Karpas-422 (cell line): ENCODE results near the gene RPS15. TPM values are rescaled to one million over a fixed set of nuclear protein-coding genes. Genes with fewer than 3 reads are reported as not detected.

Experiments used
- DNase-seq: peaks from one replicate; pipeline ENCODE4 v3.0.0-alpha.2; 2015
- H2AFZ ChIP-seq: fragments of 200-600 bp; sonication (generic); 2 replicates; pipeline ENCODE4 v1.6.1; 2014; ENCODE audit warnings: antibody characterized with exemption, low read length, mixed read lengths
- H3K27ac ChIP-seq: fragments of 200-600 bp; sonication (generic); 2 replicates; pipeline ENCODE4 v1.5.1; 2014; ENCODE audit warnings: mild to moderate bottlenecking, low read length, moderate library complexity
- H3K27me3 ChIP-seq: fragments of 200-600 bp; sonication (generic); 2 replicates; pipeline ENCODE4 v1.6.1; 2014; ENCODE audit warnings: low read length, mixed read lengths
- H3K36me3 ChIP-seq: fragments of 200-600 bp; sonication (generic); 2 replicates; pipeline ENCODE4 v1.6.1; 2014; ENCODE audit warnings: low read length, mixed read lengths; ENCODE audit not compliant: insufficient read depth
- H3K4me1 ChIP-seq: fragments of 200-600 bp; sonication (generic); 2 replicates; pipeline ENCODE4 v1.6.1; 2014; ENCODE audit warnings: mild to moderate bottlenecking, low read length, mixed read lengths
- H3K4me2 ChIP-seq: fragments of 200-600 bp; sonication (generic); 2 replicates; pipeline ENCODE4 v1.6.1; 2014; ENCODE audit warnings: low read length, low read depth, mild to moderate bottlenecking; ENCODE audit not compliant: poor library complexity, severe bottlenecking
- H3K4me3 ChIP-seq: fragments of 200-600 bp; sonication (generic); 2 replicates; pipeline ENCODE4 v1.5.1; 2014; ENCODE audit warnings: mild to moderate bottlenecking, antibody characterized with exemption, low read length, mixed read lengths
- H3K79me2 ChIP-seq: fragments of 200-600 bp; sonication (generic); 2 replicates; pipeline ENCODE4 v1.6.1; 2014; ENCODE audit warnings: mild to moderate bottlenecking, low read length, mixed read lengths
- H3K9ac ChIP-seq: fragments of 200-600 bp; sonication (generic); 2 replicates; pipeline ENCODE4 v1.6.0; 2014; ENCODE audit warnings: low read length
- H3K9me2 ChIP-seq: fragments of 200-600 bp; sonication (generic), shearing (Covaris generic); replicated peaks from 2 replicates; pipeline ENCODE4 v1.6.0; 2014; ENCODE audit warnings: mild to moderate bottlenecking, low read length, moderate library complexity; ENCODE audit not compliant: insufficient read depth
- H3K9me3 ChIP-seq: fragments of 300-700, 200-600 bp; sonication (generic); 2 replicates; pipeline ENCODE4 v1.6.1; 2014; ENCODE audit warnings: low read length, mixed read lengths
- H4K20me1 ChIP-seq: fragments of 200-600 bp; sonication (generic); 2 replicates; pipeline ENCODE4 v1.6.1; 2014; ENCODE audit warnings: mild to moderate bottlenecking, antibody characterized with exemption, low read length, low read depth; ENCODE audit not compliant: insufficient read depth
- total RNA-seq: library from RNA; depleted of rRNA; stranded (reverse); fragments of >200 nt; shearing (Covaris generic); gene quantifications from 2 replicates; pipeline ENCODE4 v1.2.3, GENCODE V29; 2014; ENCODE audit warnings: low replicate concordance

RPS15 gene
- total RNA-seq, 1 experiment from 2014 or later: 2,088 TPM

DNA sequence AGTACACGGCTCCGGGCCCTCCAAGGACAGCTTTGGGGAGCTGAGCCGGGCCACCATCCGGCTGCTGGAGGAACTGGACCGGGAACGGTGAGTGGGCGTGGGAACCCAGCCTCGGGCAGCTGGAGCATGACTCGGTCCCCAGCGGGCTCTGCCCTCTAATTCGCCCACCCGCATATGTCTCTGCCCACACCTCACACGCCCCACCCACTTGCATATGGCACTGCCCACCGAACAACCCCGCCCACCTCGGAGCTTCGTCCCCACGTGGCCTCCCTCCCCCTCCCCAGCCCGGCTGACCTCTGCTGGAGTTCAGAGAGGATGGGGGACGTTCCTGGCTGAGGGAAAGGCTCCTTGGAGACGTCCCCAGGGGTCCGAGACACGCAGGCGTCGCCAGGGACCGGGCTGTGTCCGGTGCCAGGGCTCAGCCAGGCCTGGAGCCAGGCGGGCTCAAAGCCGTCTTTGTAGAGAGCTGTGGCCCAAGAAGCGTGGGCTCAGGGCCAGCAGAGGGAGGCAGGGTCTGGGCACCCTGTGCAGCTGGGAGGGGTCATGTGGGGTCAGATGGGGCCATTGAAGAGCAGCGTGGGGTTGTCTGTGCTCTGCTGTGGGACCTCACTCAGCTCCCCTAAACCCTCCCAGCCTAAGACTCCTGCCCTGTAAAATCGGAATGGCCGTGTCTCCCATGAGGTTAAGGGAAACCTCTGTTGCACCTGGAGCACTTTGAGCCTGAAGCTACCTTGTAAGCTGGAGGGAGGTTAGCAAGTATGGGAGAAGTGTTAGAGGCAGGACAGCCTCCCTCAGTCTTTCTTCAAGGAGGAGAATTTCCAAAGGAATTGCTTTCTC, 15.5 kb downstream of the RPS15 start:
- DNase-seq: peak; percentile 80
- no peak overlapping the region for H3K27ac ChIP-seq
- H2AFZ ChIP-seq: no peak overlapping the region
- H3K4me1 ChIP-seq: peaks cover 17% of the 10 kb centered on the region
- 0 out of 2 replicates have a peak, but pooled peaks cover 2% of the 10 kb centered on the region for H3K27me3 ChIP-seq
- no peak overlapping the region for H3K4me2 ChIP-seq
- no peaks in the 10 kb centered on the region for H3K9me2 ChIP-seq
- H4K20me1 ChIP-seq: peaks cover 7% of the 10 kb centered on the region; the same call in 1 of the 2 replicates
- no peaks in the 10 kb centered on the region for H3K36me3 ChIP-seq
- H3K9me3 ChIP-seq: no peaks in the 10 kb centered on the region
- H3K9ac ChIP-seq: no peak overlapping the region
- H3K79me2 ChIP-seq: no peaks in the 10 kb centered on the region
- H3K4me3 ChIP-seq: no peak overlapping the region

DNA sequence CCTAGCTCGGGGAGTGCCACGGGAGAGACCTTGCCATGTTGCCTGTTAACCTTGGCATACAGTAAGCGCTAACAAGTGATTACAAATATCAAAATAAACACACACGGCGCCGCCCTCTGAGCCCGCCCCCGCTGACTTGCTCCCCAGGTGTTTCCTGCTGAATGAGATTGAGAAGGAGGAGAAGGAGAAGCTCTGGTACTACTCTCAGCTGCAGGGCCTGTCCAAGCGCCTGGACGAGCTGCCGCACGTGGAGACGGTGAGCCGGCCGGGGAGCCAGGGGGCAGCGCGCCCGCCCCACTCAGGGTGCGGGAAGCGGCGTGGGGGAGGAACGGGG, 16.8 kb downstream of the RPS15 start:
- no peak for DNase-seq
- Histone ChIP-seq H3K4me2 (peak overlapping the region; percentile 29), H3K79me2 (no peaks in the 10 kb centered on the region), H3K9me3 (no peaks in the 10 kb centered on the region), H3K4me3 (no peak overlapping the region), H2AFZ (no peak overlapping the region), H3K27ac (no peak overlapping the region), H4K20me1 (peaks cover 7% of the 10 kb centered on the region; the same call in 1 of the 2 replicates), H3K27me3 (0 out of 2 replicates have a peak, but pooled peaks cover 2% of the 10 kb centered on the region), H3K36me3 (no peaks in the 10 kb centered on the region), H3K4me1 (peaks cover 8% of the 10 kb centered on the region), H3K9me2 (no peaks in the 10 kb centered on the region), H3K9ac (no peak overlapping the region)

DNA sequence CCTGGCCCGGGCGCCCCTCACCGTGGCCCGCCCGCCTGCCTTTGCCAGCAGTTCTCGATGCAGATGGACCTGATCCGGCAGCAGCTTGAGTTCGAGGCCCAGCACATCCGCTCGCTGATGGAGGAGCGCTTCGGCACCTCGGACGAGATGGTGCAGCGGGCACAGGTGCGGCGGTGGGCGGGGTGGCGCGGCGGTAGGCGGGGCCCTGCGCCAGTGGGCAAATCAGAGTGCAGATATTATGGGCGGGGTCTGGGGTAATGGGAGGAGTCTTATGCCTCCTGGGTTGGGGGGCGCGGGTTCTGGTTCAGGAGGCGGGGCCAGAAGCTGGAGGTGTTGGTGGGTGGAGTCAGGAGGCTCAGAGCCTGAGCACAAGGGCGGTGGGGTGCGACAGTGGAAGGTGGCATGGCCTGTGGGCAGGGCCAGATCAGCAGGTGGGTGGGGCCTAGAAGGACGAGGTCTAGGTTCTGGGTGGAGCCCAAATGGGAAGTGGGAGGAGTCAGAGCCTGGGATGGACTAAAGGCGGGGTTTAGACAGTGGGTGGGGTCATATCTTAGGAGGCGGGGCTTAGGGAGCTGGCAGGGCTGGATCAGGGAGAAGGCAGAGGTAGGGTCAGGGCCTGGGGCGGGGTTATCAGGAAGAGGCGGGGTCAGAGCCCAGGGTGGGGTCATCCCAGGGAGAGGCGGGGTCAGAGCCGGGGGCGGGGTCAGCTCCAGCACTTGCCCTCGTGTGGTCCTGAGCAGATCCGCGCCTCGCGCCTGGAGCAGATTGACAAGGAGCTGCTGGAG, 17.3 kb downstream of the RPS15 start:
- Histone ChIP-seq H3K4me1 (peaks cover 3% of the 10 kb centered on the region; the same call in 1 of the 2 replicates), H3K4me2 (peak overlapping the region; percentile 29), H3K79me2 (no peaks in the 10 kb centered on the region), H2AFZ (no peak overlapping the region), H3K27ac (no peak overlapping the region), H3K9ac (no peak overlapping the region), H3K27me3 (0 out of 2 replicates have a peak, but pooled peaks cover 1% of the 10 kb centered on the region), H3K36me3 (no peaks in the 10 kb centered on the region), H3K9me3 (no peaks in the 10 kb centered on the region), H3K9me2 (no peaks in the 10 kb centered on the region), H4K20me1 (peaks cover 2% of the 10 kb centered on the region; the same call in 1 of the 2 replicates), H3K4me3 (no peak overlapping the region)
- peak; percentile 97 for DNase-seq

DNA sequence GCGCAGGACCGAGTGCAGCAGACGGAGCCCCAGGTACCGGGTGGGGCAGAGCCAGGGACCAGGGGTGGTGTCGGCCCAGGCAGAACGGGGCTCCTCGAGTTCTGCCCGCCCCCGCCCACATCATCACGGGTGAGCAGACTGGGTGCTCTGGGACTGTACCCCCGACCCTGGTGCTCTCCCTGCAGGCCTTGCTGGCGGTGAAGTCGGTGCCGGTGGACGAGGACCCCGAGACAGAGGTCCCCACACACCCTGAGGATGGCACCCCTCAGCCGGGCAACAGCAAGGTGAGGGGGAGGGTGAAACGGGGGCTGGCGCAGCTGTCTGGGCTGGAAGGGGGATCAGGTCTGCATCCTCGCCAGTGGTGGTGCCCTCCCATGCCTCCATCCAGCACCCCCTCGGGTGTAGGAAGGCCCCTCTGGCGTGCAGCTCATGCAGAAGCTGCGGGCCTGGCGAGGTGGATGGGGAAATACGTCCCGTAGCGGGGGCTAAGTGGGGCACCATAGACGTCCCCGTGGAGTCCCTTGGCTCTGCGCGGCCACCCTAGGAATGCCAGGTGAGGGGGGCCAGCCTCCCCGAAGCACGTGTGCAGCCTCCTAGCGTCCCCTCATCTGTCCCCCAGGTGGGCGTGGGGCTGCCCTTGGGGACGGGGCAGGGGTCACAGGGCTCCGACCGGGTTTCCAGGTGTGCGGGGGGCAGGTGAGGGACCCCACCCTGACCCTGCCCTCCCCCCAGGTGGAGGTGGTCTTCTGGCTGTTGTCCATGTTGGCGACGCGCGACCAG, 18.1 kb downstream of the RPS15 start:
- no peak for DNase-seq
- peaks cover 3% of the 10 kb centered on the region; the same call in 1 of the 2 replicates for H3K4me1 ChIP-seq
- H3K9me3 ChIP-seq: no peaks in the 10 kb centered on the region
- H3K9me2 ChIP-seq: no peaks in the 10 kb centered on the region
- H4K20me1 ChIP-seq: no peaks in the 10 kb centered on the region
- H3K4me3 ChIP-seq: no peak overlapping the region
- no peak overlapping the region for H2AFZ ChIP-seq
- H3K9ac ChIP-seq: no peak overlapping the region
- no peaks in the 10 kb centered on the region for H3K27me3 ChIP-seq
- H3K36me3 ChIP-seq: no peaks in the 10 kb centered on the region
- H3K27ac ChIP-seq: no peak overlapping the region
- no peaks in the 10 kb centered on the region for H3K79me2 ChIP-seq
- no peak overlapping the region for H3K4me2 ChIP-seq

DNA sequence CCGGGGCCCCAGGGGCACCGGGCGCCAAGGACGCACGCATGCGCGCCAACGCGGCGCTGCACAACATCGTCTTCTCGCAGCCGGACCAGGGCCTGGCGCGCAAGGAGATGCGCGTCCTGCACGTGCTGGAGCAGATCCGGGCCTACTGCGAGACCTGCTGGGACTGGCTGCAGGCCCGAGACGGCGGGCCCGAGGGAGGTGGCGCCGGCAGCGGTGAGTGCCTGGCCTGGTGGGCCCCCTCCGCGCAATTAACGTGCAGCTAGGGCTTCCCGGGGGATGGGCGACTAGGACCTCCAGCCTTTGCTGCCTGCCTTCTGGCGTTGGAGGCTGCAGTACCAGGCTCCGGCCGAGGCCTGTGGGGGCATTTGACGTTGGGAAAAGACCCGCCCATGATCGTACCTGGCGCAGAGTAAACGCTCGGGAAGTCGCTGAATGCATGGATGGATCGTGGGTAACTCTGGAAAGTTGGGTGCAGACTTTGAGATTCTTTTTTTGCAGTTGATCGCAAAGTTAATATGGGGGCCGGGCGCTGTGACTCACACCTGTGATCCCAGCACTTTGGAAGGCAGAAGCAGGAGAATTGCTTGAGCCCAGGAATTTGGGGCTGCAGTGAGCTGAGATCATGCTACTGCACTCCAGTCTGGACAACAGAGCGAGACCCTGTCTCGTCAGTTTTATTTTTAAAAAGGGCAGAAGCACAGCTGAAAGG, 19.0 kb downstream of the RPS15 start:
- H3K27me3 ChIP-seq: no peaks in the 10 kb centered on the region
- no peak overlapping the region for H3K4me3 ChIP-seq
- no peak overlapping the region for H3K27ac ChIP-seq

DNA sequence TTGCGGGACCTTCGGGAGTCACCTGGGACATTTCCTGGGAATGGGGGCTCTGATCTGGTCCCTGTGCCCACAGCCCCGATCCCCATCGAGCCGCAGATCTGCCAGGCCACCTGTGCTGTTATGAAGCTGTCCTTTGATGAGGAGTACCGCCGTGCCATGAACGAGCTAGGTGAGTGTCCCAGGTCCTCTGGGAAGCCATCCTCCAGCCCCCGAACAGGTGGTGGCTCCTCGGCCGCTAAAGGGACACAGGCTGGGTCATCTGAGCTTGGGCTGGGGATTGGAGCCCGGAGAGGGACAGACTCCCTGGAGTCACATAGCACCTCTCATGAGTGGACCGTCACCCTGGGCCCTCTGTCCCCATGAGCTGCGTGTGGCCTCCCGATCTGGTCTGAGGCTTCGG, 19.7 kb downstream of the RPS15 start:
- DNase-seq: no peak
- Histone ChIP-seq H3K4me2 (no peak overlapping the region), H3K9ac (no peak overlapping the region), H3K9me3 (no peaks in the 10 kb centered on the region), H3K9me2 (no peaks in the 10 kb centered on the region), H3K27ac (no peak overlapping the region), H2AFZ (no peak overlapping the region), H4K20me1 (no peaks in the 10 kb centered on the region), H3K4me3 (no peak overlapping the region), H3K36me3 (no peaks in the 10 kb centered on the region), H3K79me2 (no peaks in the 10 kb centered on the region), H3K27me3 (no peaks in the 10 kb centered on the region), H3K4me1 (peaks cover 3% of the 10 kb centered on the region; the same call in 1 of the 2 replicates)

More for the DNA sequence above, 19.0 kb downstream of the RPS15 start:
- H3K4me2 ChIP-seq: no peak overlapping the region
- H3K9me3 ChIP-seq: no peaks in the 10 kb centered on the region
- H3K4me1 ChIP-seq: peaks cover 3% of the 10 kb centered on the region; the same call in 1 of the 2 replicates
- H4K20me1 ChIP-seq: no peaks in the 10 kb centered on the region
- H3K9me2 ChIP-seq: no peaks in the 10 kb centered on the region
- no peaks in the 10 kb centered on the region for H3K36me3 ChIP-seq
- H2AFZ ChIP-seq: no peak overlapping the region
- no peak overlapping the region for H3K9ac ChIP-seq
- no peaks in the 10 kb centered on the region for H3K79me2 ChIP-seq
- no peak for DNase-seq

DNA sequence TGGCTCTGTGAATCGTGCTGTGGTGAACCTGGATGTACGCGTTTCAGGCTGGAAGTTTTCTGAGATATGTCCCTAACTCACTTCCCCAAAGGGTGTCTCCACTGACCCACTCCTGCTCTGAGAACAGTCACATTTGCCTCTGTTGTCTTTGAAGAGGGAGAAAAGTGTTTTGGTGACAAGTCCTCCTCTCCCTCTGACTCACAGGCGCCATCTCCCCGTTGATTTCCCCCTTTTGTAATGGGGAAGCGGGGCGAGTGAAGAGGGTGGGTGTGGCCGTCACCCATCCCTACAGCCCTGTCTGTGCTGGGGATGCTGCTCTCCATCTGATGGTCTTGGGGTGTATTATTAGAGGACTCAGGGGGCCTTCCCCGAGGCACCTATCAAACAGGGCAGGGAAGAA, 21.3 kb downstream of the RPS15 start:
- no peaks in the 10 kb centered on the region for H3K36me3 ChIP-seq
- H3K4me3 ChIP-seq: no peak overlapping the region
- no peak for DNase-seq
- H3K9me2 ChIP-seq: no peaks in the 10 kb centered on the region
- H3K9ac ChIP-seq: no peak overlapping the region
- no peaks in the 10 kb centered on the region for H3K79me2 ChIP-seq
- H4K20me1 ChIP-seq: no peaks in the 10 kb centered on the region
- H3K9me3 ChIP-seq: no peaks in the 10 kb centered on the region
- no peak overlapping the region for H3K4me2 ChIP-seq
- no peak overlapping the region for H3K27ac ChIP-seq
- H2AFZ ChIP-seq: no peak overlapping the region
- H3K27me3 ChIP-seq: no peaks in the 10 kb centered on the region
- H3K4me1 ChIP-seq: peaks cover 3% of the 10 kb centered on the region; the same call in 1 of the 2 replicates
